Bronchial epithelial cell (primary cell): ENCODE data around the gene DHDDS. TPM values are rescaled to one million over a fixed set of nuclear protein-coding genes. Genes with fewer than 3 reads are reported as not detected.

Source experiments
- DNase-seq: peaks from one replicate; pipeline ENCODE4 v3.0.0-alpha.2; 2010; ENCODE audit warnings: low read depth
- FAIRE-seq: peaks from 2 replicates; lab custom pipeline; 2011; peaks lifted over from hg19 to GRCh38; lab: Jason Lieb, UNC
- H3K27me3 ChIP-seq: 2 replicates; pipeline ENCODE4 v1.5.1; 2011; ENCODE audit warnings: low read length; ENCODE audit not compliant: control insufficient read depth, insufficient read depth
- H3K36me3 ChIP-seq: 2 replicates; pipeline ENCODE4 v1.5.1; 2011; ENCODE audit warnings: low read length; ENCODE audit not compliant: control insufficient read depth, insufficient read depth
- H3K4me3 ChIP-seq: 2 replicates; pipeline ENCODE4 v1.5.1; 2011; ENCODE audit warnings: mild to moderate bottlenecking, low read depth, low read length, control low read depth
- total RNA-seq: library from RNA; depleted of rRNA; stranded (reverse); fragments of >200 nt; gene quantifications from 2 replicates; pipeline ENCODE4 v1.2.1, GENCODE V29; 2014
- TF ChIP-seq, protein P1 (sequence below): IDR thresholded peaks from 2 replicates; pipeline ENCODE4 v1.5.1; 2011; ENCODE audit warnings: mild to moderate bottlenecking, moderate library complexity, low read length, control low read depth, inconsistent platforms; ENCODE audit not compliant: insufficient read depth, severe bottlenecking

Gene DHDDS
- total RNA-seq, 1 donor from 2014 or later: 55.3 TPM

DNA sequence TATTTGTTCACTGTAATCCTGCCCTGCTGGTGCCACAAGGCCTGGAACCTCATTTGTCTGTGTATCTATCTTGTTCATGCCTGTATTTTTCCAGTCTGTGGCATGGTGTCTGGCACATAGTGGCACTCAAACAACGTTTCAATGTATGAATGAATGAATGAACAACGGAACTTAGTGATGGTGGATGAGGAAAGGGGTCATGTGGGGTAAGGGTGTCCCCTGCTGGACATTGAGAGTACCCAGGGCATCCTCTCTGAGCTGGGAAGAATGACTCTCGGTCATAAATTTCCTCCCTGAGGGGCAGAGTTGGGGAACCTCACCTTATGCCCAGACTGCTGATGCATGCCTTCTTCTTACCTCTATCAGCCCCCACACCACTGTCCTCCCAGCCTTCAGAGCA, 40.7 kb upstream of the DHDDS start:
- DNase-seq: peak; percentile 52
- Histone ChIP-seq H3K4me3 (no peak overlapping the region), H3K27me3 (no peaks in the 10 kb centered on the region), H3K36me3 (no peaks in the 10 kb centered on the region)
- no peak for FAIRE-seq
- TF ChIP-seq, protein P1, sequence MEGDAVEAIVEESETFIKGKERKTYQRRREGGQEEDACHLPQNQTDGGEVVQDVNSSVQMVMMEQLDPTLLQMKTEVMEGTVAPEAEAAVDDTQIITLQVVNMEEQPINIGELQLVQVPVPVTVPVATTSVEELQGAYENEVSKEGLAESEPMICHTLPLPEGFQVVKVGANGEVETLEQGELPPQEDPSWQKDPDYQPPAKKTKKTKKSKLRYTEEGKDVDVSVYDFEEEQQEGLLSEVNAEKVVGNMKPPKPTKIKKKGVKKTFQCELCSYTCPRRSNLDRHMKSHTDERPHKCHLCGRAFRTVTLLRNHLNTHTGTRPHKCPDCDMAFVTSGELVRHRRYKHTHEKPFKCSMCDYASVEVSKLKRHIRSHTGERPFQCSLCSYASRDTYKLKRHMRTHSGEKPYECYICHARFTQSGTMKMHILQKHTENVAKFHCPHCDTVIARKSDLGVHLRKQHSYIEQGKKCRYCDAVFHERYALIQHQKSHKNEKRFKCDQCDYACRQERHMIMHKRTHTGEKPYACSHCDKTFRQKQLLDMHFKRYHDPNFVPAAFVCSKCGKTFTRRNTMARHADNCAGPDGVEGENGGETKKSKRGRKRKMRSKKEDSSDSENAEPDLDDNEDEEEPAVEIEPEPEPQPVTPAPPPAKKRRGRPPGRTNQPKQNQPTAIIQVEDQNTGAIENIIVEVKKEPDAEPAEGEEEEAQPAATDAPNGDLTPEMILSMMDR: peak; percentile 81

- DNase-seq (no peak), FAIRE-seq (no peak)
- Histone ChIP-seq H3K4me3 (no peak overlapping the region), H3K27me3 (no peaks in the 10 kb centered on the region), H3K36me3 (no peaks in the 10 kb centered on the region)
- TF ChIP-seq, protein P1: no peak
Measured at GRCh38 chr1:26395754-26396153, 36.4 kb upstream of the DHDDS start.

GRCh38 chr1:26399034-26399433, 33.1 kb upstream of the DHDDS start:
- H3K27me3 ChIP-seq: no peaks in the 10 kb centered on the region
- TF ChIP-seq, protein P1: no peak
- FAIRE-seq (no peak), DNase-seq (no peak)
- H3K4me3 ChIP-seq: no peak overlapping the region
- H3K36me3 ChIP-seq: no peaks in the 10 kb centered on the region

DNA sequence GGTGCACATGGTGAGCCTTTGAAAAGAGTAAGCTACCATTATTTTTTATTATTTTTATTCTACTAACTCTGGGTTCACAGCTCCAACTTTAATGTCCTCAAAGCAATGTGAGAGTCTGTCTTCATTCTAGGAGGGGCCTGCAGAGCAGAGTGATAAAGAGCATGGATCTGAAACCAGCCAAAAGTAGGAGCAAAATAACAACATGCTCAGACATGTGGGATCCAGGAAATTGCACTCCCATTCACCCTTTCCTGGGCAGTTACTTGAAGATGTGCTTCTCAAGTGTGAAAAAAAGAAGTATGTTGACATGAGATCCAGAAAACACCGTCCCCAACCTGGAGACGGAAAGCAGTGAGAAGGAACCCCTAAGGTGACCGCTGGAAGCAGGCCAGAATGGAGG, 30.2 kb upstream of the DHDDS start:
- no peaks in the 10 kb centered on the region for H3K36me3 ChIP-seq
- TF ChIP-seq, protein P1: no peak
- H3K27me3 ChIP-seq: no peaks in the 10 kb centered on the region
- DNase-seq: peak; percentile 71
- FAIRE-seq: no peak
- no peak overlapping the region for H3K4me3 ChIP-seq

DNA sequence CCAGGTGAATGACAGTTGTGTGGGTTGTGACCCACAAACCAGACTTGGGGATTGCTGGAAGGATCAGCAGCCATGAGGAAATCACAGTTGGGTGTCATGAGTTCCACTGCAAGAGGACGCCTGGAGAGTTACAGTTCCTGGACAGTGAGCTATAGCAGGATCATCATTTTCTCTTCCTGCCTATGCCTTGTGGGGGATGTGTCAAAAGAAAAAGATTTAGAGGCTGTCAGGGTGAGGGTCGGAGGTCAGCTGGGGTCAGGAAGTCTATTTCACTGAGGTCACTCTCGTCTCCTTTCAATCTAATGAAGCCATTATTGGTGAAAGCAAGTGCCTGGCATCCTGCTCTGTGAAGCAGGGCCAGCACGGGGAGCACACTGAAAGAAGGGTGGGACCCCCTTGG, 28.5 kb upstream of the DHDDS start:
- Histone ChIP-seq H3K36me3 (no peaks in the 10 kb centered on the region), H3K27me3 (no peaks in the 10 kb centered on the region), H3K4me3 (no peak overlapping the region)
- FAIRE-seq (no peak), DNase-seq (peak; percentile 25)
- TF ChIP-seq, protein P1: no peak

DNA sequence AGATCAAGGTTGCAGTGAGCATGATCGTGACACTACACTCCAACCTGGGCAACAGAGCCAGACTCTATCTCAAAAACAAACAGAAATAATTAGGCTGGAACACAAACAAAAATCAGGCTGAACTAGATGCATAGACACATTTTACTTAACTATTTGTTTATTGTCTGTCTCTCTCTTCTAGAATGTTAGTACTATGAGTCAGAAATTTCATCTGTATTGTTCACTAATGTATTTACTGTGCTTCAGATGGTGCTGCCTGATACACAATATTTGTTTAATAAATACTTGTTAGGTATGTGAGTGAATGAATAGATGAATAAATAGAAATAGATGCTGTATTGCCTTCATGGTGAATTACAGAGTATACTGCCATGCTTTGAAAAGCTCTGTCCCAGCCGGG, 27.5 kb upstream of the DHDDS start:
- DNase-seq (peak; percentile 45), FAIRE-seq (no peak)
- TF ChIP-seq, protein P1: no peak
- peaks cover 6% of the 10 kb centered on the region for H3K27me3 ChIP-seq
- H3K4me3 ChIP-seq: no peak overlapping the region
- no peaks in the 10 kb centered on the region for H3K36me3 ChIP-seq
